NCI-H2227 (cell line): Measurements from ENCODE around the gene BECN2.
"Not testable (repeated sequence)": the region's sequence is repeated elsewhere in the genome, so short reads cannot be mapped to it uniquely, and the experiment has no call there.

Source experiments
- DNase-seq: peaks from one replicate; lab custom pipeline; 2025; ENCODE audit not compliant: unreplicated experiment; lab: John Stamatoyannopoulos, UW

The BECN2 gene

GRCh38 chr1:241979071-241979470 lies 21.5 kb downstream of the BECN2 start:
- no peak for DNase-seq

GRCh38 chr1:241979926-241980325 lies 22.4 kb downstream of the BECN2 start:
- DNase-seq = no peak

DNA sequence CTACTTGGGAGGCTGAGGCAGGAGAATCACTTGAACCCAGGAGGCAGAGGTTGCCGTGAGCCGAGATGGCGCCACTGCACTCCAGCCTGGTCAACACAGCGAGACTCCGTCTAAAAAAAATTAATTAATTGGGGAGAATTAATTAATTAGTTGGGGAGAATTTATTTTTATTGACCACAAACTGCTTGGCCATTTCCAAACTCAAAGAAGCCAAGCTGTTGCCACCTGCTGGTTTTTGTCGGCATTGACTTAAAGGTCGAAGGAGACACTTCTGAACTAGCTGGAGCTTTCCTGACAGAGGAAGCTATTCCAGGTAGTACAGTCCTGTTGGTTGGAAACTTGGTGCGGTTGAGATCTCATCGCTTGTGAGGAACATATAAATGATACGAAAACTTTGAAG lies 28.2 kb downstream of the BECN2 start:
- peak; percentile 70 for DNase-seq

- not testable (repeated sequence) for DNase-seq
These were observed 30.9 kb downstream of the BECN2 start for GRCh38 chr1:241988389-241988930.

GRCh38 chr1:241990040-241990439 lies 32.5 kb downstream of the BECN2 start:
- peak; percentile 84 for DNase-seq

DNA sequence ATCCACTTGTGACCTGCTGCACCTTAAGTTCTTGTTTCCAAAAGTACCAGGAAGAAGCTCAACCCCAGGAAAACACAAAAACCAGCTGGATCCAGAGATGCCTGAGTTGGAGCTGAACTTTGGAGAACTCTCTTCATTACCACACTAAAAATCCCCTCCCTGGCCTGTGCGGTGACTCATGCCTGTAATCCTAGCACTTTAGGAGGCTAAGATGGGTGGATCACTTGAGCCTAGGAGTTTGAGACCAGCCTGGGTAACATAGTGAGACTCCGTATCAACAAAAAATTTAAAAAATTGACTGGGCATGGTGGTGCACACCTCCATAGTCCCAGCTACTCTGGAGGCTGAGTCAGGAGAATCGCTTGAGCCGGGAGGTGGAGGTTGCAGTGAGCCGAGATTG lies 35.2 kb downstream of the BECN2 start:
- no peak for DNase-seq

- no peak for DNase-seq
These were observed 36.6 kb downstream of the BECN2 start for GRCh38 chr1:241994171-241994570.

DNA sequence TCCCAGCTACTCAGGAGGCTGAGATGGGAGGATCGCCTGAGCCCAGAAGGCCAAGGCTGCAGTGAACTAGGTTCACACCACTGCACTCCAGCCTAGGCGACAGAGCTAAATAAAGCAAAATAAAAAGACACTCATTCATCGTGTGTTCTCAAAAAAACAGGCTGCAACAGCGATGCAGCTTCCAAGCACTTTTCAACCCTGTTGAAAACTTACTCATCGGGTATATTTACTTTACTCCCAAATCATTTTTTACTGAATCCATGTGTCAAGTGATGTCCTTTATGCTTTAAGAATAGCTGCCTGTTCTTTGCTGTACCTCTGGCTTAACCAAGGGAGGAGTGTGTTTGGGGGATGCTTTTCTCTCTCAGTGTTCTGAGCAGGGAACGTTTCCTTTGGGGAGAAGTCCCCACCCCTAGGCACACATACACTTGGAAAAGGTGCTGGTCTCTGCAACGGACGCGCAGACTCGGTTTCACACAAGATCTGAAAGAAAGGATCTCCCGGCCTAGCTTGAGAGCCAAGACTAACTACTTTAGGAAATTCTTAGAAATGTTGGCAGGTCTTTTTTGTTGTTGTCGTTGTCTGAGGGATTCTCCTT lies 39.9 kb downstream of the BECN2 start:
- no peak for DNase-seq

GRCh38 chr1:241998412-241998921 lies 40.9 kb downstream of the BECN2 start:
- DNase-seq = peak; percentile 79

DNA sequence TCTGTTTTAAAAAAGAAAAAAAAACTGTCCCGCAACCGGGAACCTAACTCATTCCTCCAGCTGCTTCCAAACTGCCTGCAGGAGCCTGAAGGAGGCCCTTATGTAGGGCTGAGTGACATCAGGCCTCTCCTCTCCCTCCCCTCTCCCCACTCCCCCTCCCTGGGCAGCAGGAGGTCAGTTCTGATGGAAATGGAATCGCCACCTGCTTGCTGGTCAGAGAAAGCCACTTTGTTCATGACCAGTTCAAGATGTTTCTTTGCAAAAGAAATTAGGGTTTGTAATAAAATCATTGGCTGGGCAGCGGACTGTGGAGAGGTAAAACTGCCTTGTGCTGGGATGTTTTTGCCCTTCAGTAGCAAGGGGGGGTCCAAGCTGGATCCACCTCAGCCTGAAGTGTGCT lies 41.5 kb downstream of the BECN2 start, which contains the start of gene MAP1LC3C:
Gene MAP1LC3C, minus strand, starts transcription at position 73 of the 400 bp plus-strand sequence. CDS start 90 bp downstream, outside the sequence.
- DNase-seq = no peak

DNA sequence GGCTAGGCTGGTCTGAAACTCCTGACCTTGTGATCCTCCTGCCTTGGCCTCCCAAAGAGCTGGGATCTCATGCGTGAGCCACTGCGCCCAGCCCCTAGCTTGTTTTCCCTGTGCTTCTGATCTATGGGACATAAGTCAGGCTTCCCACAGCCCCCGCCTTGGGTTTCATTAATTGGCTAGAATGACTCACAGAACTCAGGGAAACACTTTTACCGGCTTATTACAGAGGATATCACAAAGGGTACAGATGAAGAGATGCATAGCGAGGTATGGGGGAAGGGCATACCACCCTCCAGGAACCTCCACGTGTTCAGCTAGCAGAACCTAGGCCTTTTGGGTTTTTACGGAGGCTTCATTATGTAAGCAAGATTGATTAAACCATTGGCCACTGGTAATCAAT lies 42.9 kb downstream of the BECN2 start:
- DNase-seq = no peak

DNA sequence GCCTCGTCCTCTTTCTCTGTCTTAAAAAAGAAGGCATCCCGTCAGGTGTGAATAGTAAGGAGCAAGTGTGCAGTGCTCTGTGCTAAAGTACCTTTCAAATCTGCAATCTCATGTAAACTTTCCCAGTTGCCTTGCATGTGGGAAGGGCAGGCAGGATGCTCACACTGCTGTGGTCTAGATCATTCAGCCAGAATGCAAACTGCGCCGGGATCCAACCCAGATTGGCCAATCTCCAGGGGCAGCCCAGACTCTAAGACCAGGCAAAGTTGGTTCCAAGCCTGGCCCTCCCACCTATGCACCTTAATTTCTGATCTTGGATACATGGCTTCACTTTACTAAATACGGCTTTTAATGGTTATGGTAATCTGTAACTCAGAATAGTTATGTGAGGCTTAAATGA lies 44.5 kb downstream of the BECN2 start:
- DNase-seq = no peak

GRCh38 chr1:242002510-242002909 lies 44.9 kb downstream of the BECN2 start:
- no peak for DNase-seq

DNA sequence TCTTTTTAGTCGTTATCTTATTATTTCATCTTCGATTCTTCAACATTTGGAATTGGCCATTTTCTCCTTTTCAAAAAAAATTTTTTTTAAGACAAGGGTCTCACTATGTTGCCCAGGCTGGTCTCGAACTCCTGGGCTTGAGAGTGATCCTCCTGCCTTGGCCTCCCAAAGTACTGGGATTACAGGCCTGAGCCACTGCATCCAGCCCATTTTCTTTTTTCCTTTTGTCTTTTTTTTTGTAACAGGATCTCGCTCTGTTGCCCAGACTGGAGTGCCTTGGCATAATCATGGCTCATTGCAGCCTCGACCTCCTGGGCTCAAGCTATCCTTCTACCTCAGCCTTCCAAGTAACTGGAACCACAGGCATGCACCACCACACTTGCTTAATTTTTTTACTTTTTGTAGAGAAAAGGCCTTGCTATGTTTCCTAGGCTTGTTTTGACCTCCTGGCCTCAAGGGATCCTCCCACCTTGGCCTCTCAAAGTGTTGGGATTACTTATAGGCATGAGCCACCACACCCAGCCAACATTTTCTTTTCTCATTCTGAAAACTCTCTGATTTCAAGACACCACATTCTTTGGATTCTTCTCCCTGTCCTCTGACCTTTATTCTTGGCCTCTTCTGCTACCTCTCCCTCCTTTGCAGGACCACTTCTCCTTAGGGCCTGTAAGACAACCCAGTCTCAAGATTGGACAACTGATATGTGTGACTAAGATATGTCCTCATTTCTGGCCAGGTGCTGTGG lies 47.4 kb downstream of the BECN2 start:
- DNase-seq = no peak

DNA sequence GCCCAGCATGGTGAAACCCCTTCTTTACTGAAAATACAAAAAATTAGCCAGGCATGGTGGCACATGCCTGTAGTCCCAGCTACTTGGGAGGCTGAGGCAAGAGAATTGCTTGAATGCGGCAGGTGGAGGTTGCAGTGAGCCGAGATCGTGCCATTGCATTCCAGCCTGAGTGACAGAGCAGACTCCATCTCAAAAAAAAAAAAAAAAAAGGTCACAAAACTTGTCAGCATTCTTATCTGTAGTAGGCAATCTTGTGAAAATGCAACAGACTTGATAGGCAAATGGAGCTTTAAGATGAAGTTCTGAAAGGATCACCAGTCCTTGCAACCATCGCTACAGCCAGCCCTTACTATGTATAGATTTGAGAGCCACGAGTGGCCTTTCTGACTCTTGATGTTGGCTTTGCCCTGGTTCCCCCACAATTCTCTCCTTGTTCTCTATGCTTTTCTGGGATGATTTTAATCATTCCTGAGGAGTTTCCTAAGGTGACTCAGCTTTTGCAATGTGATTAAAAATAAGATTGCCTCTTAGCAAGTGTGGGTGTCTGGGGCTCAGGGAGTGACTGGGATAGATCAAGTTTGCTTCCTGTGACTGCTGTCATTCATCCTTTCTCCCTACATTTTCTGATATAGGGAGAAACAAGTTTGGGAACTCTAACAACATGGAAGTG lies 48.4 kb downstream of the BECN2 start:
- no peak for DNase-seq

DNA sequence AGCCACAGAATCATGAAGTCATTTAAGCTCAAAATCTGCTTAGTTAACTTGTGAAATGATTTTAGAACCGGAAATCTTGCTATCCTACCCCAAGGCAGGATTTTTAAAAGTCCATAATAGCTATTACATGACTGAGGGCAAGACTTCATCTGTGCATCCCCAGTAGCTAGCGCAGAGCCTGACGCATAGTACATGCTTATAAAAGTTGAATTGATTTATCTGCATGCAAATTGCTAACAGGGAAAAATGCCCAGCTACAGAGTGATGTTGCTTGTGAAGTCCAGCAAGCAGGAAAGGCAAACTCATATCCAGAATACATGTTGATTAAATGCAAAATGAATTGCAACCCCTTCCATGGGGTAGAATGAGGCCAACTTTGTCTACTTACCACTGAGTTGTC lies 49.4 kb downstream of the BECN2 start:
- no peak for DNase-seq
